Esophagus muscularis mucosa (tissue), 4 donors: ENCODE measurements around the gene GPR173. TPM values are rescaled to one million over a fixed set of nuclear protein-coding genes. Genes with fewer than 3 reads are reported as not detected.

Source experiments
- DNase-seq: peaks from one replicate; pipeline ENCODE4 v3.0.0-alpha.2; 2017; ENCODE audit errors: extremely low spot score
- H3K27ac ChIP-seq, 4 donors: fragments of 200-600 bp; sonication (generic); replicated peaks in 1 of 4; 1 replicate in 3 of 4; 2 replicates in 1 of 4; pipeline ENCODE4 v1.5.1; 2016 to 2019; ENCODE audit warnings: mild to moderate bottlenecking in 1 of 4
- H3K27me3 ChIP-seq, 4 donors: fragments of 200-600 bp; sonication (generic); one replicate each; pipeline versions ENCODE4 v1.5.1 to v1.6.0; 2016 to 2019
- H3K36me3 ChIP-seq, 4 donors: fragments of 200-600 bp; sonication (generic); one replicate each; pipeline ENCODE4 v1.5.1; 2016 to 2019
- H3K4me1 ChIP-seq, 4 donors: fragments of 200-600 bp; sonication (generic); one replicate each; pipeline ENCODE4 v1.5.1; 2016 to 2019
- H3K4me3 ChIP-seq, 4 donors: fragments of 200-600 bp; sonication (generic); 1 replicate in 2 of 4; 2 replicates in 2 of 4; pipeline ENCODE4 v1.5.1; 2016 to 2019; ENCODE audit warnings: mild to moderate bottlenecking in 4 of 4, moderate library complexity in 1 of 4
- H3K9me3 ChIP-seq, 4 donors: fragments of 200-600 bp; sonication (generic); 1 replicate in 3 of 4; 2 replicates in 1 of 4; pipeline ENCODE4 v1.5.1; 2016 to 2019
- EP300 ChIP-seq: sonication (generic); formaldehyde crosslinking; IDR thresholded peaks from one replicate; pipeline ENCODE4 v1.6.1; 2017; ENCODE audit warnings: antibody characterized with exemption
- POLR2A ChIP-seq: fragments of 450-650 bp; IDR thresholded peaks from one replicate; pipeline ENCODE4 v1.6.1; 2017; ENCODE audit warnings: antibody characterized with exemption, moderate library complexity, mild to moderate bottlenecking, low read depth
- POLR2AphosphoS5 ChIP-seq, 2 donors: sonication (generic); formaldehyde crosslinking; IDR thresholded peaks; one replicate each; pipeline ENCODE4 v1.6.1; 2017; ENCODE audit warnings: antibody characterized with exemption in 2 of 2
- WGBS: methylation state at CpG from one replicate; pipeline ENCODE4 v1.1.5; 2018; 5-methylcytosine and 5-hydroxymethylcytosine counted together
- intact Hi-C: fragments of 100-400 bp; cut with DNase I; formaldehyde crosslinking; loops from one replicate; pipeline ENCODE4 v1.15.1; 2023
- total RNA-seq, 4 donors: library from RNA; depleted of rRNA; stranded (reverse); fragments of >200 nt; gene quantifications; one replicate each; pipeline versions ENCODE4 v1.1.0 to v1.2.1, GENCODE V29; 2016
- TF ChIP-seq, protein P1 (sequence below), 3 experiments: fragments of 200-600 bp in 2 of 3; fragments of 450-650 bp in 1 of 3; sonication (generic) in 2 of 3; IDR thresholded peaks; one replicate each; pipeline ENCODE4 v1.5.1; 2017 to 2019; ENCODE audit warnings: antibody characterized with exemption in 3 of 3, mild to moderate bottlenecking in 2 of 3, moderate library complexity in 1 of 3

GPR173 gene
- total RNA-seq, 4 donors from 2014 or later: 0.83 to 2.8 (median 0.90) TPM

DNA sequence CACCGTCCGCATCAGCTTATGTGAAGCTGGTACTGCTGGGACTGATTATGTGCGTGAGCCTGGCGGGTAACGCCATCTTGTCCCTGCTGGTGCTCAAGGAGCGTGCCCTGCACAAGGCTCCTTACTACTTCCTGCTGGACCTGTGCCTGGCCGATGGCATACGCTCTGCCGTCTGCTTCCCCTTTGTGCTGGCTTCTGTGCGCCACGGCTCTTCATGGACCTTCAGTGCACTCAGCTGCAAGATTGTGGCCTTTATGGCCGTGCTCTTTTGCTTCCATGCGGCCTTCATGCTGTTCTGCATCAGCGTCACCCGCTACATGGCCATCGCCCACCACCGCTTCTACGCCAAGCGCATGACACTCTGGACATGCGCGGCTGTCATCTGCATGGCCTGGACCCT is 28.1 kb downstream of the GPR173 start:
- no peak overlapping the region for H3K4me3 ChIP-seq
- WGBS: 96% methylated on average over 21 of the region's 21 CpGs
- no peaks in the 10 kb centered on the region for H3K27me3 ChIP-seq
- H3K27ac ChIP-seq: no peak overlapping the region
- no peaks in the 10 kb centered on the region for H3K9me3 ChIP-seq
- TF ChIP-seq EP300: no peak
- TF ChIP-seq POLR2A: no peak
- no peak for TF ChIP-seq POLR2AphosphoS5 (IDR thresholded peaks at IDR 0.05)
- TF ChIP-seq, protein P1, sequence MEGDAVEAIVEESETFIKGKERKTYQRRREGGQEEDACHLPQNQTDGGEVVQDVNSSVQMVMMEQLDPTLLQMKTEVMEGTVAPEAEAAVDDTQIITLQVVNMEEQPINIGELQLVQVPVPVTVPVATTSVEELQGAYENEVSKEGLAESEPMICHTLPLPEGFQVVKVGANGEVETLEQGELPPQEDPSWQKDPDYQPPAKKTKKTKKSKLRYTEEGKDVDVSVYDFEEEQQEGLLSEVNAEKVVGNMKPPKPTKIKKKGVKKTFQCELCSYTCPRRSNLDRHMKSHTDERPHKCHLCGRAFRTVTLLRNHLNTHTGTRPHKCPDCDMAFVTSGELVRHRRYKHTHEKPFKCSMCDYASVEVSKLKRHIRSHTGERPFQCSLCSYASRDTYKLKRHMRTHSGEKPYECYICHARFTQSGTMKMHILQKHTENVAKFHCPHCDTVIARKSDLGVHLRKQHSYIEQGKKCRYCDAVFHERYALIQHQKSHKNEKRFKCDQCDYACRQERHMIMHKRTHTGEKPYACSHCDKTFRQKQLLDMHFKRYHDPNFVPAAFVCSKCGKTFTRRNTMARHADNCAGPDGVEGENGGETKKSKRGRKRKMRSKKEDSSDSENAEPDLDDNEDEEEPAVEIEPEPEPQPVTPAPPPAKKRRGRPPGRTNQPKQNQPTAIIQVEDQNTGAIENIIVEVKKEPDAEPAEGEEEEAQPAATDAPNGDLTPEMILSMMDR (IDR thresholded peaks at IDR 0.05): no peak
- peaks cover 2 to 17% (median 16%) of the 10 kb centered on the region in 4 donors for H3K4me1 ChIP-seq
- no peak for DNase-seq
- H3K36me3 ChIP-seq: no peaks in the 10 kb centered on the region
- intact Hi-C loops: no loop called here

DNA sequence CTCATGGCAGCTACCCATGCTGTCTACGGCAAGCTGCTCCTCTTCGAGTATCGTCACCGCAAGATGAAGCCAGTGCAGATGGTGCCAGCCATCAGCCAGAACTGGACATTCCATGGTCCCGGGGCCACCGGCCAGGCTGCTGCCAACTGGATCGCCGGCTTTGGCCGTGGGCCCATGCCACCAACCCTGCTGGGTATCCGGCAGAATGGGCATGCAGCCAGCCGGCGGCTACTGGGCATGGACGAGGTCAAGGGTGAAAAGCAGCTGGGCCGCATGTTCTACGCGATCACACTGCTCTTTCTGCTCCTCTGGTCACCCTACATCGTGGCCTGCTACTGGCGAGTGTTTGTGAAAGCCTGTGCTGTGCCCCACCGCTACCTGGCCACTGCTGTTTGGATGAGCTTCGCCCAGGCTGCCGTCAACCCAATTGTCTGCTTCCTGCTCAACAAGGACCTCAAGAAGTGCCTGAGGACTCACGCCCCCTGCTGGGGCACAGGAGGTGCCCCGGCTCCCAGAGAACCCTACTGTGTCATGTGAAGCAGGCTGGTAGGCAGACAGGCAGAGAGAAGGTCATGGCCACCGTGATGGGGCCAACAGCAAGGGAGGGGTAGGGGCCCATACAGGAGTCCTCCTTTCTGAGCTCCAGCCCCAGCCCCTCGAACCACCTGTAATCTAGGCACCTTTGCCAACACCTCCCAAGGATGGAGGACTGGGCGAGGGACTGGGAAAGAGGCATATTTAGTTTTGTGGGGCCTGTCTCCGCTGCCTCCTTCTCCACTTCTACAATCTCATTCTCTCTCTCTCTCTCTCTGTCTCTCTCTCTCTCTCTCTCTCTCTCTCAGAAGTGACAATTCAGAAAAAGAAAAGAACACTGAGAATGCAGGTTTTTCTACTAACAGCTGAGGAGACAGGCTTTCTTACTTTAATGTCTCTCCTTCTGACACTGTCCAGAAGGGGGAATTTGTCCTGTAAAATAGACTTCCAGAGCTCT is 28.9 kb downstream of the GPR173 start:
- intact Hi-C loops: no loop called here
- no peak for TF ChIP-seq POLR2AphosphoS5 (IDR thresholded peaks at IDR 0.05)
- TF ChIP-seq, protein P1 (IDR thresholded peaks at IDR 0.05): no peak
- no peak for TF ChIP-seq EP300
- TF ChIP-seq POLR2A: no peak
- 78% methylated on average over 11 of the region's 27 CpGs for WGBS

DNA sequence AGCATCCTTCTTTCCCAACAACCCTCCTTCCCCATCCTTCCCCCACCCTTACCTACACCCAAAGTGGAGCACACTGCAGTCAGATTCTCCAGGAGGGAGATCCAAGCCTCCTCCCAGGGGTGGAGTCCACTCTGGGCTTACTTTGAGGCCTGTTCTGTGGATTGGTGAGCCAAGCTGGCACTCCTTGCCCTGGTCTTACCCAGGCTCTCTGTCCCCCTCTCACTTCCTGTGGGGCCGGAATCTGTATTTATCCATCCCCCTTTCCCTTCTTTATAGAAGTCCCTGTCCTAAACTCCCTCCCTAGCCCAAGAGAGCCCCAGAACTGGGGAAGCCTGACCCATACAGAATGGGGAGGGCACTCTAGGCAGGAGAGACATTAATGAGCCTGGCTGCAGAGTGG is 30.4 kb downstream of the GPR173 start:
- DNase-seq: no peak
- no peak for TF ChIP-seq EP300
- TF ChIP-seq POLR2A: no peak
- TF ChIP-seq, protein P1 (IDR thresholded peaks at IDR 0.05): no peak
- TF ChIP-seq POLR2AphosphoS5 (IDR thresholded peaks at IDR 0.05): no peak
- intact Hi-C loops: no loop called here
- peak overlapping the region in 2 of 4 donors; percentile 31 to 97 for H3K27ac ChIP-seq
- H3K27me3 ChIP-seq: no peaks in the 10 kb centered on the region
- H3K4me1 ChIP-seq: peaks cover 0 to 8% (median 4%) of the 10 kb centered on the region in 4 donors
- no peaks in the 10 kb centered on the region for H3K9me3 ChIP-seq
- H3K4me3 ChIP-seq: no peak overlapping the region
- 100% methylated on average over 1 of the region's 1 CpG for WGBS
- peaks cover 0 to under 1% (median under 1%) of the 10 kb centered on the region in 4 donors for H3K36me3 ChIP-seq

More for the DNA sequence above, 28.9 kb downstream of the GPR173 start:
- Histone ChIP-seq H3K36me3 (no peaks in the 10 kb centered on the region), H3K27ac (no peak overlapping the region), H3K27me3 (no peaks in the 10 kb centered on the region), H3K9me3 (no peaks in the 10 kb centered on the region), H3K4me1 (peaks cover 0 to 9% (median 9%) of the 10 kb centered on the region in 4 donors), H3K4me3 (no peak overlapping the region)
- no peak for DNase-seq

DNA sequence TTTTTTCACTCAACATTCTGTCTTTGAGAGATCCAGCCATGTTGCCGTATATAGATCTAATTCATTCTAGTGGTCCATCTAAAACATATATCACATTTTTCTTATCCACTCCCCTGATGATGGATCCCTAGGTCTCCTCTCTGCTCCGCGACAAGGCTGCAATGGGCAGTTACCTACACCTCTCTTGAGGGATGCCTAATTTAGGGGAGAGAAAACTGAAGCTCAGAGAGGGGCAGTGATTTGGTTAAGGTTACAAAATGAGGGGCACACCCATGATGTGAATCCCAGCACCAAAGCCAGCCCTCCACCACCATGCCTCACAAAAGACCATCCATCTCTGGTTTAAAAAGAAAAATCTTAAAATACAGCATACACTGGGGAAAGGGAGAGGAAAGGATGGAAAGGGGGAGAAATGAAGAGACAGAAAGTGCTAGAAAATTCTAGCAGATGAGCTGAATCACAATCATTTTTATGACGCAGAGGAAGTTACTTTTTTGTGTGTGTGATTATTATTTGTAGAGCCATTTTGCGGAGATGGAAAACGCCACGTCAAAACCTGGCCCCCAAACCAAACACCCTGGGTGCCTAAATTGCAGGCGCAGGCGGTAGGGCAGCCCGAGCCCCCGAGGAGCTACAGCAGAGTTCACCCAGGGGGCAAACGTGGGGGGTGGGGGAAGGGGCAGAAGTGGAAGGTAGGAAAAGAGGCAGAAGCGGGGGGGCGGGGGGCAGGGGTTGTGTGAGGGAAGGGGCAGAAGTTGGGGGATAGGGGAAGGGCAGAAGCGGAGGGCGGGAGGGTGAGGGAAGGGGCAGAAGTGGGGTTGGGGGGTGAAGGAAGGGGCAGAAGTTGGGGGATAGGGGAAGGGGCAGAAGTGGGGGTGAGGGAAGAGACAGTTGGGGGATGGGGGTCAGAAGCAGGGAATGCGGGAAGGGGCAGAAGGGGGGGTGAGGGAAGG is 32.3 kb downstream of the GPR173 start:
- no peak for DNase-seq
- Histone ChIP-seq H3K27ac (peak overlapping the region; percentile 74 to 97 (median 90)), H3K9me3 (no peaks in the 10 kb centered on the region), H3K27me3 (no peaks in the 10 kb centered on the region), H3K4me1 (peaks cover 2 to 26% (median 18%) of the 10 kb centered on the region in 4 donors), H3K36me3 (peaks cover 6 to 19% (median 19%) of the 10 kb centered on the region in 4 donors), H3K4me3 (peak overlapping the region; percentile 54 to 84 (median 78))
- WGBS: 46% methylated on average over 11 of the region's 17 CpGs
- TF ChIP-seq POLR2AphosphoS5 (IDR thresholded peaks at IDR 0.05): peak in 1 of 2 donors; percentile 26
- no peak for TF ChIP-seq EP300
- TF ChIP-seq POLR2A: no peak
- TF ChIP-seq, protein P1 (IDR thresholded peaks at IDR 0.05): no peak
- intact Hi-C loops: no loop called here
